ENCODE results near the gene PEBP1. TPM values are rescaled to one million over a fixed set of nuclear protein-coding genes. Genes with fewer than 3 reads are reported as not detected.
A peak's percentile ranks its signal among the peaks of the same experiment; 100 is the strongest.

The PEBP1 gene
- total RNA-seq, 1 donor, result 185 TPM

DNA sequence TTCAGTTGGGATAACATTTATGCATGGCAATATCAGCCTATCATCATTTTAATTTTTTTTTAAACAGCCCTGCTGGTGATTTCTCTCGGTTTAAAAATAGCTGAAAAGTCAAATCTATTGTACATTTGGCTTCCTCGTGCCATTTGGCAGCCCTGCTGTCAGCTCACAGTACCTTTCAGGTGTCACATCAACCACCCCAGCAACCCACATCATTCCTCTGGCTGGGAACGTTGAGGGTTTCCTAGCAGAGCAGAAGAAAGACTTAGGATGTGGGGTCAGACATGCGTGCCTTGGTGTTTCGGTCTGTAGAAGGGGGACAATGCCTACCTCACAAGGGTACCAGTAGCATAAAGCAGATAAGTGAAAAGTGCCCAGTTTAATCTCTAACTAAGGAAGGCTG, 15.8 kb downstream of the PEBP1 start:
- DNase-seq (ENCODE audit: insufficient read length, low spot score, missing footprints), result no peak
- peaks cover 22% of the 10 kb centered on the region for H3K36me3 ChIP-seq (ENCODE audit: insufficient read depth, low read length)
- no peaks in the 10 kb centered on the region for H3K4me1 ChIP-seq (ENCODE audit: insufficient read depth, low read length)
- no peaks in the 10 kb centered on the region for H4K20me1 ChIP-seq (ENCODE audit: insufficient read depth, low read length)
- TF ChIP-seq, protein P1, sequence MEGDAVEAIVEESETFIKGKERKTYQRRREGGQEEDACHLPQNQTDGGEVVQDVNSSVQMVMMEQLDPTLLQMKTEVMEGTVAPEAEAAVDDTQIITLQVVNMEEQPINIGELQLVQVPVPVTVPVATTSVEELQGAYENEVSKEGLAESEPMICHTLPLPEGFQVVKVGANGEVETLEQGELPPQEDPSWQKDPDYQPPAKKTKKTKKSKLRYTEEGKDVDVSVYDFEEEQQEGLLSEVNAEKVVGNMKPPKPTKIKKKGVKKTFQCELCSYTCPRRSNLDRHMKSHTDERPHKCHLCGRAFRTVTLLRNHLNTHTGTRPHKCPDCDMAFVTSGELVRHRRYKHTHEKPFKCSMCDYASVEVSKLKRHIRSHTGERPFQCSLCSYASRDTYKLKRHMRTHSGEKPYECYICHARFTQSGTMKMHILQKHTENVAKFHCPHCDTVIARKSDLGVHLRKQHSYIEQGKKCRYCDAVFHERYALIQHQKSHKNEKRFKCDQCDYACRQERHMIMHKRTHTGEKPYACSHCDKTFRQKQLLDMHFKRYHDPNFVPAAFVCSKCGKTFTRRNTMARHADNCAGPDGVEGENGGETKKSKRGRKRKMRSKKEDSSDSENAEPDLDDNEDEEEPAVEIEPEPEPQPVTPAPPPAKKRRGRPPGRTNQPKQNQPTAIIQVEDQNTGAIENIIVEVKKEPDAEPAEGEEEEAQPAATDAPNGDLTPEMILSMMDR (IDR thresholded peaks at IDR 0.05; ENCODE audit: extremely low read depth, low read depth, low read length), result no peak
- H3K9me3 ChIP-seq (ENCODE audit: low read depth, low read length), result no peaks in the 10 kb centered on the region
- H3K4me3 ChIP-seq (ENCODE audit: insufficient read depth, low read length), result no peak overlapping the region
- H3K79me2 ChIP-seq (ENCODE audit: insufficient read depth, low read length), result no peaks in the 10 kb centered on the region
- no peak overlapping the region for H3K27ac ChIP-seq (ENCODE audit: low read depth, low read length)
- no peaks in the 10 kb centered on the region for H3K27me3 ChIP-seq (ENCODE audit: insufficient read depth, low read length)
- no peak overlapping the region for H3K4me2 ChIP-seq (ENCODE audit: insufficient read depth, low read length)
- no peak overlapping the region for H2AFZ ChIP-seq (ENCODE audit: low read length)

DNA sequence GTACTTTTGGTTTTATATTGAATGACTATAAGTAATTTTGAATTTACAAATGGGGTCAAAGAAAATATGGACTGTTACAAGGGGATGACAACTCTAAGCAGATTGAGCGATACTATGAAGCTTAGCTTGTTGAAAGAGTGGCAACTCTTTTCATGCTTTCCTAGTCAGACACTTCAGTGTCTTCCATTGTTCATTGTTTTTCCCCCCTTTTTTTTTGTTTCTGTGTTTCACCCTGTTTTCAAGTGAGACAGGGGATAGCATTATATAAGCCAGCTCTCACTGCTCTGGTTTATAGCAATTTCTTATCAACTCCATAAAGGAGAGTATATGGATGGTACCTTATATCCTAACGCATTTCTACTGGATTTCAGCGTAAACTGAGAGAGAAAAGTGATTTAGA, 24.6 kb downstream of the PEBP1 start:
- H3K9me3 ChIP-seq (ENCODE audit: low read depth, low read length), result no peaks in the 10 kb centered on the region
- TF ChIP-seq, protein P1 (IDR thresholded peaks at IDR 0.05; ENCODE audit: extremely low read depth, low read depth, low read length), result no peak
- H3K36me3 ChIP-seq (ENCODE audit: insufficient read depth, low read length), result peaks cover 45% of the 10 kb centered on the region
- DNase-seq (ENCODE audit: insufficient read length, low spot score, missing footprints), result no peak
- no peaks in the 10 kb centered on the region for H3K79me2 ChIP-seq (ENCODE audit: insufficient read depth, low read length)
- H3K27me3 ChIP-seq (ENCODE audit: insufficient read depth, low read length), result no peaks in the 10 kb centered on the region
- H2AFZ ChIP-seq (ENCODE audit: low read length), result no peak overlapping the region
- H3K4me2 ChIP-seq (ENCODE audit: insufficient read depth, low read length), result no peak overlapping the region
- no peaks in the 10 kb centered on the region for H4K20me1 ChIP-seq (ENCODE audit: insufficient read depth, low read length)
- no peak overlapping the region for H3K4me3 ChIP-seq (ENCODE audit: insufficient read depth, low read length)
- no peaks in the 10 kb centered on the region for H3K4me1 ChIP-seq (ENCODE audit: insufficient read depth, low read length)
- no peak overlapping the region for H3K27ac ChIP-seq (ENCODE audit: low read depth, low read length)

GRCh38 chr12:118164798-118165486, 29.0 kb downstream of the PEBP1 start:
- H2AFZ ChIP-seq (ENCODE audit: low read length), result no peak overlapping the region
- H3K9me3 ChIP-seq (ENCODE audit: low read depth, low read length), result no peaks in the 10 kb centered on the region
- H3K4me2 ChIP-seq (ENCODE audit: insufficient read depth, low read length), result no peak overlapping the region
- peaks cover 27% of the 10 kb centered on the region for H3K36me3 ChIP-seq (ENCODE audit: insufficient read depth, low read length)
- no peak overlapping the region for H3K4me3 ChIP-seq (ENCODE audit: insufficient read depth, low read length)
- H3K79me2 ChIP-seq (ENCODE audit: insufficient read depth, low read length), result no peaks in the 10 kb centered on the region
- TF ChIP-seq, protein P1 (IDR thresholded peaks at IDR 0.05; ENCODE audit: extremely low read depth, low read depth, low read length), result peak; percentile 66
- DNase-seq (ENCODE audit: insufficient read length, low spot score, missing footprints), result peak; percentile 92
- H3K27me3 ChIP-seq (ENCODE audit: insufficient read depth, low read length), result no peaks in the 10 kb centered on the region
- H3K27ac ChIP-seq (ENCODE audit: low read depth, low read length), result no peak overlapping the region
- no peaks in the 10 kb centered on the region for H4K20me1 ChIP-seq (ENCODE audit: insufficient read depth, low read length)
- no peaks in the 10 kb centered on the region for H3K4me1 ChIP-seq (ENCODE audit: insufficient read depth, low read length)

DNA sequence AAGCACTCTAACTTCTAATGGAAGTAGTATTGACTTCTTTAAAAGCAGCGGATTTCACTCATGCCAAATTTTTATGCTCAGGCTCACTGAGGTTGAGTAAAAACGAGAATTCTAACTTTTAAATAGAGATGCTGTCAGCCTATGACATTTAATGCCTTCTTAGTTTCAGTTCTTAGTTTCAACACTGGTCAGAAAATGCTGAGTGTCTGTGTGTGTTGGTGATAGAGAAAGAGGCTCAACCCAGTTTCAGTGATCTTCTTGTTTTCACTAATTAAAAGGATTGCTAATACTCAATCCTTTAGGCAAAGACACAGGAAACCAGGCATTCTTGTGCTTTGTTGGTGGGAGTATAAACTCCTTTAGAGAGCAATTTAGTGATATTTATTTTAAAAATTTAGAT, 31.0 kb downstream of the PEBP1 start:
- Histone ChIP-seq H2AFZ (ENCODE audit: low read length) (no peak overlapping the region), H3K9me3 (ENCODE audit: low read depth, low read length) (no peaks in the 10 kb centered on the region), H3K4me3 (ENCODE audit: insufficient read depth, low read length) (no peak overlapping the region), H3K36me3 (ENCODE audit: insufficient read depth, low read length) (peaks cover 25% of the 10 kb centered on the region), H4K20me1 (ENCODE audit: insufficient read depth, low read length) (no peaks in the 10 kb centered on the region), H3K27me3 (ENCODE audit: insufficient read depth, low read length) (no peaks in the 10 kb centered on the region), H3K79me2 (ENCODE audit: insufficient read depth, low read length) (no peaks in the 10 kb centered on the region), H3K4me2 (ENCODE audit: insufficient read depth, low read length) (no peak overlapping the region), H3K4me1 (ENCODE audit: insufficient read depth, low read length) (no peaks in the 10 kb centered on the region), H3K27ac (ENCODE audit: low read depth, low read length) (no peak overlapping the region)
- TF ChIP-seq, protein P1 (IDR thresholded peaks at IDR 0.05; ENCODE audit: extremely low read depth, low read depth, low read length), result no peak
- no peak for DNase-seq (ENCODE audit: insufficient read length, low spot score, missing footprints)
